Transverse colon (tissue), 4 donors: ENCODE results near the gene BMP6. TPM values are rescaled to one million over a fixed set of nuclear protein-coding genes. Genes with fewer than 3 reads are reported as not detected.

Experiments
- DNase-seq: peaks from one replicate; pipeline ENCODE4 v3.0.0-alpha.2; 2019
- H3K27ac ChIP-seq, 4 donors: fragments of 200-600 bp; sonication (generic); 2 replicates each; pipeline ENCODE4 v1.5.1; 2016 to 2018; ENCODE audit warnings: inconsistent platforms in 4 of 4
- H3K27me3 ChIP-seq: fragments of 200-600 bp; sonication (generic); 2 replicates; pipeline ENCODE4 v1.5.1; 2017; ENCODE audit warnings: inconsistent platforms
- H3K36me3 ChIP-seq, 4 donors: fragments of 200-600 bp; sonication (generic); 2 replicates each; pipeline ENCODE4 v1.5.1; 2017 to 2019; ENCODE audit warnings: inconsistent platforms in 4 of 4
- H3K4me1 ChIP-seq, 4 donors: fragments of 200-600 bp; sonication (generic); 2 replicates each; pipeline ENCODE4 v1.5.1; 2017 to 2020; ENCODE audit warnings: inconsistent platforms in 4 of 4
- H3K4me3 ChIP-seq, 4 donors: fragments of 200-600 bp; sonication (generic); 1 replicate in 1 of 4; 2 replicates in 3 of 4; pipeline versions ENCODE4 v1.5.1 to v1.6.1; 2017 to 2019; ENCODE audit warnings: inconsistent platforms in 4 of 4
- H3K9me3 ChIP-seq, 2 donors: fragments of 200-600 bp; sonication (generic); 2 replicates each; pipeline ENCODE4 v1.5.1; 2017 to 2019; ENCODE audit warnings: inconsistent platforms in 2 of 2
- EP300 ChIP-seq: sonication (generic); formaldehyde crosslinking; IDR thresholded peaks from one replicate; pipeline ENCODE4 v1.6.1; 2017; ENCODE audit warnings: antibody characterized with exemption, low read depth
- POLR2A ChIP-seq: fragments of 450-650 bp; IDR thresholded peaks from one replicate; pipeline ENCODE4 v1.6.1; 2016; ENCODE audit warnings: antibody characterized with exemption, mild to moderate bottlenecking, moderate library complexity
- POLR2AphosphoS5 ChIP-seq, 3 donors: sonication (generic); formaldehyde crosslinking; IDR thresholded peaks; one replicate each; pipeline ENCODE4 v1.6.1; 2016; ENCODE audit warnings: antibody characterized with exemption in 3 of 3
- WGBS, 2 donors: methylation state at CpG; one replicate each; pipeline ENCODE4 v1.1.5; 2018; ENCODE audit warnings: low coverage in 1 of 2; 5-methylcytosine and 5-hydroxymethylcytosine counted together
- in situ Hi-C, 4 donors: fragments of 200-750 bp; cut with MboI; loops; one replicate each; pipeline versions ENCODE4 v1.15.0 to v1.15.1; 2017; ENCODE audit warnings: low sequenced_read_pairs in 3 of 4, low pct_ligation_motif_present in 1 of 4, low pct_unique_long_range_greater_than_20kb in 1 of 4
- intact Hi-C: fragments of 100-400 bp; cut with DNase I; formaldehyde crosslinking; loops from one replicate; pipeline ENCODE4 v1.15.1; 2023; ENCODE audit warnings: low total_unique reads
- total RNA-seq, 4 donors: library from RNA; depleted of rRNA; stranded (reverse); fragments of >200 nt; gene quantifications; one replicate each; pipeline ENCODE4 v1.1.0, GENCODE V29; 2016
- TF ChIP-seq, protein P1 (sequence below), 5 experiments: fragments of 200-600 bp in 3 of 5; fragments of 450-650 bp in 2 of 5; sonication (generic) in 3 of 5; IDR thresholded peaks; 1 replicate in 2 of 5; 2 replicates in 3 of 5; pipeline ENCODE4 v1.5.1; 2016 to 2017; ENCODE audit warnings: antibody characterized with exemption in 5 of 5, inconsistent platforms in 3 of 5, mild to moderate bottlenecking in 2 of 5, moderate library complexity in 1 of 5

The BMP6 gene
- total RNA-seq, 4 donors from 2014 or later, result 1.1 to 12.7 (median 6.7) TPM

DNA sequence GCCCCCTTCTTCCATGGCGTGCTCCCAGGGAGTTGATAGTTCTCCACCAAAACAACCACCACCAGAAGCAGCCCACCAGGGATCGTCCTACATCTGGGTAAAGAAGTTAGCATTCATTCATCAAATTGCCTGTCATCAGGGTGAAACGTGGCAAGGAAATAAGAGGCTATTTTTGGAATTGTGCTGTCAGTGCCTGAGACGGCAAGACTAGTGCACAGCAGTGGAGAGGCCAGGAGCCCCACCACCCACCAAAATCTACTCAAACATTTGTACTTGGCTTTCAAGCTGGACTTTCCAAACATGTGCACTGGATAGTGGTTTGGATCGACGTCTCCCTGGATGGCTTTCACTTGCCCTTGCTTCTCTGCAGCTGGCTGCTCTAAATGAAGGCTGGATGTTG lies 139.9 kb downstream of the BMP6 start:
- WGBS, 2 donors, result 65% methylated on average over 6 of the region's 6 CpGs; no CpG with 5 or more reads in 1 of the 2 donors
- in situ Hi-C loops (no loop called here), intact Hi-C loops (no loop called here)

DNA sequence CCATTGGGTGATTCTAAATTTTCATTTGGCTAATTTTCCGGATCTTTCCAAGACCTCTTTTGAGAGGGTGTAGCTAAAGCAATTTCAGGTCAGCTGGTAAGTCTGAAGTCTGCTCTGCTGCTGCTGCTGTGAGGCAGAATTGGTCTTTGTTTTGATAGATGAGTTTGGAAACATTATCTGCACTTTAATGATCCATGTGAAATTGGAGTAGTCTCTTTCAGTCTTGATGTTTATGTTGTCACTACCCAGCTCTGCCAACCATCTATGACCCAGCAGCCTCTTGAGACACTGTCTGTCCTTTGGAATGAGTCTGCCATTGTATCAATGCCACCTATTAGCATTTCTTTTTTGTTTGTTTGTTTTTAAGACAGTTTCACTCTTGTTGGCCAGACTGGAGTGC lies 140.6 kb downstream of the BMP6 start:
- Histone ChIP-seq H3K27me3 (no peaks in the 10 kb centered on the region), H3K4me3 (no peak overlapping the region), H3K9me3 (no peaks in the 10 kb centered on the region), H3K36me3 (no peaks in the 10 kb centered on the region), H3K27ac (no peak overlapping the region), H3K4me1 (no peaks in the 10 kb centered on the region)
- TF ChIP-seq, protein P1, sequence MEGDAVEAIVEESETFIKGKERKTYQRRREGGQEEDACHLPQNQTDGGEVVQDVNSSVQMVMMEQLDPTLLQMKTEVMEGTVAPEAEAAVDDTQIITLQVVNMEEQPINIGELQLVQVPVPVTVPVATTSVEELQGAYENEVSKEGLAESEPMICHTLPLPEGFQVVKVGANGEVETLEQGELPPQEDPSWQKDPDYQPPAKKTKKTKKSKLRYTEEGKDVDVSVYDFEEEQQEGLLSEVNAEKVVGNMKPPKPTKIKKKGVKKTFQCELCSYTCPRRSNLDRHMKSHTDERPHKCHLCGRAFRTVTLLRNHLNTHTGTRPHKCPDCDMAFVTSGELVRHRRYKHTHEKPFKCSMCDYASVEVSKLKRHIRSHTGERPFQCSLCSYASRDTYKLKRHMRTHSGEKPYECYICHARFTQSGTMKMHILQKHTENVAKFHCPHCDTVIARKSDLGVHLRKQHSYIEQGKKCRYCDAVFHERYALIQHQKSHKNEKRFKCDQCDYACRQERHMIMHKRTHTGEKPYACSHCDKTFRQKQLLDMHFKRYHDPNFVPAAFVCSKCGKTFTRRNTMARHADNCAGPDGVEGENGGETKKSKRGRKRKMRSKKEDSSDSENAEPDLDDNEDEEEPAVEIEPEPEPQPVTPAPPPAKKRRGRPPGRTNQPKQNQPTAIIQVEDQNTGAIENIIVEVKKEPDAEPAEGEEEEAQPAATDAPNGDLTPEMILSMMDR (IDR thresholded peaks at IDR 0.05), result no peak
- no peak for TF ChIP-seq EP300
- in situ Hi-C loops, result no loop called here
- DNase-seq, result no peak
- intact Hi-C loops, result no loop called here
- WGBS, 2 donors, result 75 to 100% methylated on average over 1 of the region's 1 CpG

More for the DNA sequence above, 139.9 kb downstream of the BMP6 start:
- Histone ChIP-seq H3K4me3 (no peak overlapping the region), H3K36me3 (no peaks in the 10 kb centered on the region), H3K9me3 (no peaks in the 10 kb centered on the region), H3K27ac (no peak overlapping the region), H3K27me3 (no peaks in the 10 kb centered on the region), H3K4me1 (no peaks in the 10 kb centered on the region)
- DNase-seq, result no peak
- TF ChIP-seq POLR2AphosphoS5 (IDR thresholded peaks at IDR 0.05) (no peak), POLR2A (no peak), EP300 (no peak)
- TF ChIP-seq, protein P1 (IDR thresholded peaks at IDR 0.05), result no peak

DNA sequence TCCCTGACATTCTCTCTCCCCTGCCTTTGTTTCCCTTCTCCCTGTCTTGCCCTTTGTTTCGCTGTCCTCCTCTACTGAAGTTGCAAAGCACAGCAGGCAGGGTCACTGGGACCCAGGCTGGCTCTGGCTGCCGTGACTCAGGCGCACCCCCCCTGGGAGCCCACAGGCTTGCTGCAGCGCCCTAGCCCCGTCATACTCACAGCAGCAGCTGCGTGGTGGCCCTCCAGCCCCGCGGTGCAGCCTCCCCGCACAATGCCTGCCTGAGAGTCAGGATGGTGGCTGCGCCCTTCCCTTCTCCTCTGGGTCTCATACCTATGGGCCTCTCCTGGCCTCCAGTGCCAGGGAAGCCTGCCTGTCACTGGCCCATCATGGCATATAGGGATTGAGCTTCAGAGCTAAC lies 143.0 kb downstream of the BMP6 start:
- Histone ChIP-seq H3K36me3 (no peaks in the 10 kb centered on the region), H3K27ac (no peak overlapping the region), H3K9me3 (no peaks in the 10 kb centered on the region), H3K4me3 (no peak overlapping the region), H3K27me3 (no peaks in the 10 kb centered on the region), H3K4me1 (no peaks in the 10 kb centered on the region)
- in situ Hi-C loops, result no loop called here
- TF ChIP-seq, protein P1 (IDR thresholded peaks at IDR 0.05), result no peak
- intact Hi-C loops, result no loop called here
- 97% methylated on average over 10 of the region's 10 CpGs; no CpG with 5 or more reads in 1 of the 2 donors for WGBS, 2 donors
- no peak for DNase-seq

DNA sequence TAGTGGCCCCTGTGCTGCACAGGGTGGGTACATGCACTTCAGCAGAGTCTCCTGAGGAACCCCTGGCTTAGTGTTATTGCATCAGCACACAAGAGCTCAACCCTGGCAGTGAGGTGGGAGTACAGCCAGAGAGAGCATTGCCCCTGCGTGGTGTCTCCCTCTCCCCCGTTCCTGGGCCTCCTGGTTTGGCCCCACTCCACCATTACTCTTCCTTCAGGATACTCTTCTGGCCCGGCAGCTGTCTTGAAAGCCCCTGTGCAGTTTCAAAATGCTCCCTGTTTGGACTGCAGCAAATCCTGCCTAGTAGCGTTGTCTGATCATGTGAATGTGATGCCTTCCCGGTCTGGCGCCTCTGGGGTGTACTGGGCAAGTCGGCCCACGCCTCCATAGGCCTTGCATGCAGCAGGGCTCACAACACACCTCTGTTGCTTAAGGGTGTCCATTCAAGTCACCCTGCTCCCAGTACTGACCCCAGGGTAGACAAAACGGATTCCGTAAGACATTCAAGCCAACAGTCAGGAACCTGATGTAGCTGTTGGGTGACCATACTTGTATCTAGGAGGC lies 152.6 kb downstream of the BMP6 start:
- Histone ChIP-seq H3K27ac (no peak overlapping the region), H3K4me3 (no peak overlapping the region), H3K36me3 (peaks cover 0 to 26% (median 10%) of the 10 kb centered on the region in 4 donors), H3K4me1 (no peaks in the 10 kb centered on the region), H3K9me3 (no peaks in the 10 kb centered on the region), H3K27me3 (no peaks in the 10 kb centered on the region)
- in situ Hi-C loops, result no loop called here
- 80% methylated on average over 10 of the region's 10 CpGs; no CpG with 5 or more reads in 1 of the 2 donors for WGBS, 2 donors
- intact Hi-C loops, result no loop called here
- DNase-seq, result no peak
- TF ChIP-seq, protein P1 (IDR thresholded peaks at IDR 0.05), result no peak
- TF ChIP-seq POLR2AphosphoS5 (IDR thresholded peaks at IDR 0.05), result no peak
- no peak for TF ChIP-seq EP300
- no peak for TF ChIP-seq POLR2A
